ENCODE results near the gene SEPSECS.

Gene SEPSECS

DNA sequence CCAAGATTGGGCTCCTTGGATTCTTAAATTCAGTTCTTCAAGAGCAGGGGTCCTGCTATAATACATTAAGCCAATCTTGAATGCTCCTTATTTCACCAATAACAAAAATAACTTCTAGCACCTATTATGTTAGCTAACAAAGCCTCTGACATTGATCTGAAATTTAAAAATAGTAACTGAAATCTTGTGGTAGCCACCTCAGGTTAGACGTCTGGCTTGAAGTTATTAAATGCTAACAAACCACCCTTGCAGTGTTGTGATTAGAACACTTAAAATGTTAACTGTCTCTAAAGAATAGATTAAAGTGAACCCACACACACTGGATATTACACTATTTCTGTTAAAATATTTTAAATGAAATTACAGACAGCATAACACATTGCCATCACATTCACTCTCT lies 79.7 kb downstream of the SEPSECS start:
- no peak for DNase-seq

DNA sequence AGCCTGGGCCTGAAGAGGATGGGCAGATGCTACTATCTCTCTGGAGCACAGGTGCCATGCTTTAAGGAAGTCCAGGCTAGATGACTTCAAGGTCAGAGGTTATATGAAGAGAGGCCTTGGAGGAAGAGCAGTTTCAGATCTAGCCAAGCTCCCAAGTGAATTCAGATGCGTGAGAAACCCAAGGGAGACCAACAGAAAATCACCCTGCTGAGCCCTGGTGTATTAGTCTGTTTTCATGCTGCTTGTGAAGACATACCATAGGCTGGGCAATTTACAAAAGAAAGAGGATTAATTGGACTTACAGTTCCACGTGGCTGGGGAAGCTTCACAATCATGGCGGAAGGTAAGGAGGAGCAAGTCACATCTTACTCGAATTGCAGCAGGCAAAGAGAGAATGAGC lies 81.7 kb downstream of the SEPSECS start:
- DNase-seq, result no peak

DNA sequence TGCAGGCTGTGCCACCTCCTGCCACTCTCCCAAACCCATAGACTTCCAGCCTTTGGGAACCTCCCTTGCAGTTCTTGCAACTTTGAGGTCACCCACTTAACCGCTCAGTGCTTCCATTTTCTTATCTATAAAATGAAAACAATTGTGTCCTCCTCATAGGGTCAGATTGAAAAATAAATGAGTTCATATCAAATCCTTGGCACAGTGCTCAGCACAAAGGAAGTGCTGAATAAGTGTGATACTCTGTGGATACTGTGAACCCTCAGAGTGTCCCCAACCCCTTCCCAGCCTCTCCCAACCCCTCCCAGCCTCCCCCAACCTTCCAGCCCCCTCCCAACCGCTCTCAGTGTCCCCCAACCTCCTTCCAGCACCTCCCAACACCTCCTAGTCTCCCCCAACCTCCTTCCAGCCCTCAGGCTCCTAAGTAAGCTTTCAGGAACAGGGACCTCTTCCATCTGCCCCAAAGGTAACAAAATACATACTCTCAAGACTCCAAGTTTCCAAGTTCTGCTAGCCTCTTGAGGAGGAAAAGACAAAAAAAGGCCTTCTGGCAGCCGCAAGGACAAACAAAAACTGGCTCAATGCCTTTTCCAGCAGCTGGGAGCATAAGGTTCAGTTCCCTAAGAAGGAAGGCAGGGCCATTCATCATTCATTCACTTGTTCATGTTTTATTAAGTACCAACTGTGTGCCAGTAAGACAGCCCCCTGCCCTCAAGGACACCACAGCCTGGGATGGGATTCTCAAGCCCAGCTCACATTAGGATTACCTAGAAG lies 83.4 kb downstream of the SEPSECS start:
- DNase-seq, result no peak

DNA sequence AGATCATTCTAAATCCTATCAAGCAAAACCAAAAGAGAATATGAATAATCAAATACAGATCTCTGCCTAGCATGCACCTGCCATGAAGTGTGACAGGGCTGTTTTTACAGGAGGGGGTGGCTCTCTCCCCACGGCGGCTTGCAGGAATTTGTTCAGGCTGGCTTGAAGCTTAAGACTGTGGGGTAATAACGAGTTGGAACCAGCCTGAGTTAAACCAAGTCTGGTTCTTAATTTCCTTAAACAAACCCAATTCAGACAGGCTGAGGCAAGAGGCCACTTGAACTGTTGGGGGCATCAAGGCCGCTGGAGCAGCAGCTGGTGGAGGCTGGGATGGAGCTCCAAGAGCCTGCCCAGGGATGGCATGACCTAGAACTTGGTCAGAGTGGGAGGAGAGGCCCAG lies 84.4 kb downstream of the SEPSECS start:
- no peak for DNase-seq

DNA sequence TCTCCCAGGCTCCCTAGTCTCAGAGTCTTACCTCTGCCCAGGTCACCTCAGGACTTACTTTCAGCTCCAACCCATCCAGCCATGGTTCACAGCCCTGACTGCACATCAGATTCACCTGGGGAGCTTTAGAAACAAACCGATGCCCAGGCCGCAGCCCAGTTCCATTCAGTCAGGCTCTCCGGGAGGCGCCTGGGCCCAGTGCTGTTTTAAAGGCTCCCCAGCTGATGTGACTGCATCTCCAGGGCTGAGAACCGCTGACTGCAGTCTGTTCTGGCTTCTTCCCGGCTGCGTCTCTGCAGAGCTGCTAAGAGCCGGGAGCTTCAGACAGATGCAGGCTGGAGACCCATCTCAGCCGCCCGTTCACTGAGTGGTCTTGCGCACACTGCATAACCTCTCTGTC lies 85.1 kb downstream of the SEPSECS start:
- no peak for DNase-seq

DNA sequence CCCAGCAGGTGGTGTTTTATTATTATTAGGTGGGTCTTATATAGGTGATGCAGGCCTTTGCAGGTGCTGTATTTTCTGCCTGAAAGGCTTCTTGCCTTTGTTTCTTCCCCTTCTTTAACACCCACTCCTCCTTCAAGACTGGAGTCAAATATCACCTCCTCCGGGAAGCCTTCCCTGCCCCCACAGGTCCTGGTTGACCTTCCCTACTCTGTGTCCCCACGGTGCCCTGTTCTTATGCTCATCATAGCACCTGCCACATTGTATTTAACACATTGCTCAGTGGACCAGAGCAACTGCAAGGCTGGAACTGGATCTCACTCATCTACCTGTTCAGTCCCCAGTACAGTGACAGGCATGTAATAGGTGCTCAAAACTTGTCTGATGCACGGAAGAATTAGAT lies 89.7 kb downstream of the SEPSECS start:
- DNase-seq, result no peak

Measured in fibroblast of skin of abdomen (primary cell).